ENCODE results near the gene AFP.

Gene AFP

GRCh38 chr4:73413294-73413755 is 22.7 kb upstream of the AFP start:
- in situ Hi-C loops (cut with MboI; ENCODE audit: low sequenced_read_pairs): no loop called here

GRCh38 chr4:73414936-73415271 is 21.1 kb upstream of the AFP start:
- in situ Hi-C loops (cut with MboI; ENCODE audit: low sequenced_read_pairs): no loop called here

- in situ Hi-C loops (cut with MboI; ENCODE audit: low sequenced_read_pairs): no loop called here
Observed at GRCh38 chr4:73415807-73416238, 20.2 kb upstream of the AFP start.

GRCh38 chr4:73416423-73417087 is 19.5 kb upstream of the AFP start:
- in situ Hi-C loops (cut with MboI; ENCODE audit: low sequenced_read_pairs): no loop called here

GRCh38 chr4:73417342-73417741 is 18.7 kb upstream of the AFP start:
- in situ Hi-C loops (cut with MboI; ENCODE audit: low sequenced_read_pairs): no loop called here

- in situ Hi-C loops (cut with MboI; ENCODE audit: low sequenced_read_pairs): no loop called here
Observed at GRCh38 chr4:73417973-73418372, 18.0 kb upstream of the AFP start.

- in situ Hi-C loops (cut with MboI; ENCODE audit: low sequenced_read_pairs): no loop called here
Observed at GRCh38 chr4:73418677-73419076, 17.3 kb upstream of the AFP start.

- in situ Hi-C loops (cut with MboI; ENCODE audit: low sequenced_read_pairs): no loop called here
Observed at GRCh38 chr4:73419106-73420038, 16.6 kb upstream of the AFP start.

- in situ Hi-C loops (cut with MboI; ENCODE audit: low sequenced_read_pairs): no loop called here
Observed at GRCh38 chr4:73420615-73421014, 15.4 kb upstream of the AFP start.

GRCh38 chr4:73421708-73422457 is 14.1 kb upstream of the AFP start:
- in situ Hi-C loops (cut with MboI; ENCODE audit: low sequenced_read_pairs): no loop called here

- in situ Hi-C loops (cut with MboI; ENCODE audit: low sequenced_read_pairs): no loop called here
Observed at GRCh38 chr4:73422458-73422752, 13.6 kb upstream of the AFP start.

- in situ Hi-C loops (cut with MboI; ENCODE audit: low sequenced_read_pairs): no loop called here
Observed at GRCh38 chr4:73423184-73423583, 12.8 kb upstream of the AFP start.

GRCh38 chr4:73426666-73427065 is 9.4 kb upstream of the AFP start:
- in situ Hi-C loops (cut with MboI; ENCODE audit: low sequenced_read_pairs): no loop called here

GRCh38 chr4:73429118-73429517 is 6.9 kb upstream of the AFP start:
- in situ Hi-C loops (cut with MboI; ENCODE audit: low sequenced_read_pairs): no loop called here

- in situ Hi-C loops (cut with MboI; ENCODE audit: low sequenced_read_pairs): no loop called here
Observed at GRCh38 chr4:73429826-73430587, 6.0 kb upstream of the AFP start.

GRCh38 chr4:73431813-73432168 is 4.2 kb upstream of the AFP start:
- in situ Hi-C loops (cut with MboI; ENCODE audit: low sequenced_read_pairs): no loop called here

GRCh38 chr4:73432169-73433000 is 3.6 kb upstream of the AFP start:
- in situ Hi-C loops (cut with MboI; ENCODE audit: low sequenced_read_pairs): no loop called here

- in situ Hi-C loops (cut with MboI; ENCODE audit: low sequenced_read_pairs): no loop called here
Observed at GRCh38 chr4:73433140-73433539, 2.9 kb upstream of the AFP start.

GRCh38 chr4:73434311-73434710 is 1.7 kb upstream of the AFP start:
- in situ Hi-C loops (cut with MboI; ENCODE audit: low sequenced_read_pairs): no loop called here

Data from hTERT RPE-1 (cell line).